K562 (cell line): Measurements from ENCODE around the gene ACER3. TPM values are rescaled to one million over a fixed set of nuclear protein-coding genes. Genes with fewer than 3 reads are reported as not detected.

Experiments
- BACH1 ChIP-seq: fragments of 200-800 bp; sonication (Bioruptor generic); IDR thresholded peaks from 2 replicates; pipeline ENCODE4 v1.6.1; 2016; ENCODE audit warnings: missing genetic modification characterization, missing compliant biosample characterization
- EP400 ChIP-seq: fragments of 450-650 bp; IDR thresholded peaks from 2 replicates; pipeline ENCODE4 v1.6.1; 2017; ENCODE audit warnings: antibody characterized with exemption, mild to moderate bottlenecking, moderate library complexity
- ETV5 ChIP-seq: sonication (generic); formaldehyde crosslinking; IDR thresholded peaks from 2 replicates; pipeline ENCODE4 v1.4.0; 2020; ENCODE audit warnings: low read depth, mild to moderate bottlenecking, missing genetic modification reagents
- FOXK1 ChIP-seq: sonication (generic); formaldehyde crosslinking; IDR thresholded peaks from 2 replicates; pipeline ENCODE4 v1.8.0; 2022; ENCODE audit warnings: missing genetic modification reagents, mild to moderate bottlenecking, borderline replicate concordance
- GTF3C2 ChIP-seq: IDR thresholded peaks from 3 replicates; pipeline ENCODE4 v1.6.1; 2011; ENCODE audit warnings: borderline replicate concordance, mild to moderate bottlenecking, moderate library complexity; ENCODE audit not compliant: insufficient read length; ENCODE audit errors: extremely low read depth
- NRF1 ChIP-seq, 2 experiments: fragments of 450-650 bp; IDR thresholded peaks in 1 of 2; conservative IDR thresholded peaks in 1 of 2; 2 replicates each; pipeline ENCODE4 v1.6.1; 2014; ENCODE audit warnings: mild to moderate bottlenecking in 2 of 2
- PCBP1 ChIP-seq: fragments of 200-400 bp; formaldehyde crosslinking; IDR thresholded peaks from 2 replicates; pipeline ENCODE4 v1.6.1; 2018; ENCODE audit warnings: mild to moderate bottlenecking, low read depth, low read length; ENCODE audit not compliant: poor library complexity, severe bottlenecking
- PHB2 ChIP-seq: fragments of 450-650 bp; IDR thresholded peaks from 2 replicates; pipeline ENCODE4 v1.6.1; 2017; ENCODE audit warnings: low read depth
- RBM34 ChIP-seq: fragments of 200-400 bp; formaldehyde crosslinking; IDR thresholded peaks from 2 replicates; pipeline ENCODE4 v1.6.1; 2018; ENCODE audit warnings: low read length, borderline replicate concordance; ENCODE audit not compliant: insufficient read depth
- RHOXF2B ChIP-seq: fragments of 250-450 bp; sonication (Bioruptor Pico); conservative IDR thresholded peaks from 2 replicates; pipeline ENCODE4 v1.5.1; 2021
- SAFB2 ChIP-seq: fragments of 200-400 bp; formaldehyde crosslinking; IDR thresholded peaks from 2 replicates; pipeline ENCODE4 v1.6.1; 2018; ENCODE audit warnings: borderline replicate concordance, low read length, low read depth, moderate library complexity; ENCODE audit not compliant: severe bottlenecking
- TAF7 ChIP-seq: fragments of 450-650 bp; IDR thresholded peaks from 2 replicates; pipeline ENCODE4 v1.6.1; 2016; ENCODE audit warnings: missing genetic modification characterization, missing compliant biosample characterization
- THRAP3 ChIP-seq: fragments of 450-650 bp; IDR thresholded peaks from 2 replicates; pipeline ENCODE4 v1.6.1; 2016; ENCODE audit warnings: mild to moderate bottlenecking, inconsistent platforms, borderline replicate concordance
- ZNF134 ChIP-seq: fragments of 250-450 bp; sonication (Bioruptor Pico); conservative IDR thresholded peaks from 2 replicates; pipeline ENCODE4 v1.4.0; 2020
- ZNF140 ChIP-seq: fragments of 250-450 bp; sonication (Bioruptor Pico); IDR thresholded peaks from 2 replicates; pipeline ENCODE4 v1.8.0; 2021; ENCODE audit warnings: moderate library complexity, mild to moderate bottlenecking, inconsistent platforms
- ZNF23 ChIP-seq: fragments of 250-450 bp; sonication (Bioruptor Pico); IDR thresholded peaks from 2 replicates; pipeline ENCODE4 v1.4.0; 2020; ENCODE audit warnings: mild to moderate bottlenecking
- polyA plus RNA-seq, 8 experiments: library from polyadenylated mRNA; depleted of rRNA in 4 of 8; stranded (reverse) in 5 of 8; unstranded in 3 of 8; fragments of >200 nt; fragmentation: Nextera tagmentation in 2 of 8; fragmentation: Illumina TruSeq in 1 of 8; extraction: Ambion mirVana in 2 of 8; extraction: Trizol in 1 of 8; gene quantifications; 2 replicates each; pipeline versions ENCODE4 v1.2.1 to v1.2.3, GENCODE V29; 2011 to 2014; ENCODE audit warnings: inconsistent platforms in 1 of 8, missing spikeins in 1 of 8
- total RNA-seq, 7 experiments: library from RNA; depleted of rRNA in 6 of 7; stranded (reverse); fragments of >200 nt in 6 of 7; fragmentation: Illumina TruSeq in 2 of 7; extraction: Trizol in 2 of 7; gene quantifications; 2 replicates each; pipeline versions ENCODE4 v1.2.1 to v1.2.3, GENCODE V29; 2011 to 2021; ENCODE audit warnings: low replicate concordance in 1 of 7
- TF ChIP-seq, protein P1 (sequence below): sonication (generic); formaldehyde crosslinking; IDR thresholded peaks from 2 replicates; pipeline ENCODE4 v1.8.0; 2023; ENCODE audit warnings: mild to moderate bottlenecking, missing genetic modification reagents
- TF ChIP-seq, protein P2 (sequence below): sonication (generic); formaldehyde crosslinking; IDR thresholded peaks from 2 replicates; pipeline ENCODE4 v1.5.0; 2020; ENCODE audit warnings: missing genetic modification reagents
- TF ChIP-seq, protein P3 (sequence below): fragments of 450-650 bp; IDR thresholded peaks from 2 replicates; pipeline ENCODE4 v1.6.1; 2016; ENCODE audit warnings: mild to moderate bottlenecking

Gene ACER3
- total and polyA plus RNA-seq, 9 of the 15 experiments (the other 6 are each of a cell fraction or from before 2014, with no cell fraction given): 2.0 to 23.8 (median 9.5) TPM

DNA sequence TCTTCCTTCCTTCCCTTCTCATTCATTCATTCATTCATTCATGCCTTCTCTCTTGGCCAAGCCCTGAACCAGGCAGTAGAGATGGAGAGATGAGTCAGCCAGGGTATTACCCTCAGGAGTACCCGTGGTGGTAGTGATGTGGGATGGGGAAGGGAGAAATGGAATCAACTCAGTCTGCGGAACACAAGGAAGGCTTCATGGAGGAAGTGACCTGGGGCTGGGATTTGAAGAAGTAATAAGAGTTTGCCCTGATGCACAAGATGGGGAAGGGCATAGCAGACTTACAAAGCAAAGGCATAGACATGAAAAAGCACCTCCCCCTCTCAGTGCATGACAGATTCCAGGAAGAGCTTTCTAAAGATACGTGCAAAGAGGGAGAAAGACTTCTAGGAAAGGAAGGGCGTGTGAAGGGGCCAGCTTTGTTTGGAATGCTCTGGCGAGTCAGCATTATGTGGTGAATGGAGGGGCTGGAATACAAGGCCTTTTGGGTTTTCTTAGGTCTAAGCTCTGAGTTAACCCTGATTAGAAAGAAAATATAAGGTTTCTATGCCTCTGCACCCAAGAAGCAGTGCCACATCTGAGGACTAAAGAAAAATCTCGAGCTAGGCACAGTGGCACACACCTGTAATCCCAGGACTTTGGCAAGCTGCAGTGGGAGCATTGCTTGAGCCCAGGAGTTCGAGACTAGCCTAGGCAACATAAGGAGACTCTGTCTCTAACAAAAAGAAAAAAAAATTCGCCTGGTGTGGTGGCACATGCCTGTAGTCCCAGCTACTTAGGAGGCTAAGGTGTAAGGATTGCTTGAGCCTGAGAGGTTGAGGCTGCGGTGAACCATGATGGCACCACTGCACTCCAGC is 36.4 kb upstream of the ACER3 start (continued):
- TF ChIP-seq RHOXF2B (CRISPR knock-in tag) (no peak), PHB2 (no peak), PCBP1 (no peak), TAF7 (tag) (no peak), BACH1 (no peak), THRAP3 (peak; percentile 69; the same call in 1 of the 2 replicates), SAFB2 (no peak), ZNF134 (CRISPR knock-in tag) (no peak), ZNF23 (no peak), RBM34 (no peak), GTF3C2 (no peak), EP400 (peak; percentile 55; the same call in 1 of the 2 replicates), ZNF140 (no peak), NRF1 (conservative IDR thresholded peaks at IDR 0.05 in 1 of 2, IDR thresholded peaks at IDR 0.05 in 1 of 2) (no peak), ETV5 (CRISPR knock-in tag) (0 out of 2 replicates have a peak, but pooled peaks have one; percentile 22), FOXK1 (CRISPR knock-in tag) (no peak)
- TF ChIP-seq, protein P1, sequence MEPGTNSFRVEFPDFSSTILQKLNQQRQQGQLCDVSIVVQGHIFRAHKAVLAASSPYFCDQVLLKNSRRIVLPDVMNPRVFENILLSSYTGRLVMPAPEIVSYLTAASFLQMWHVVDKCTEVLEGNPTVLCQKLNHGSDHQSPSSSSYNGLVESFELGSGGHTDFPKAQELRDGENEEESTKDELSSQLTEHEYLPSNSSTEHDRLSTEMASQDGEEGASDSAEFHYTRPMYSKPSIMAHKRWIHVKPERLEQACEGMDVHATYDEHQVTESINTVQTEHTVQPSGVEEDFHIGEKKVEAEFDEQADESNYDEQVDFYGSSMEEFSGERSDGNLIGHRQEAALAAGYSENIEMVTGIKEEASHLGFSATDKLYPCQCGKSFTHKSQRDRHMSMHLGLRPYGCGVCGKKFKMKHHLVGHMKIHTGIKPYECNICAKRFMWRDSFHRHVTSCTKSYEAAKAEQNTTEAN (CRISPR knock-in tag): no peak
- TF ChIP-seq, protein P2, sequence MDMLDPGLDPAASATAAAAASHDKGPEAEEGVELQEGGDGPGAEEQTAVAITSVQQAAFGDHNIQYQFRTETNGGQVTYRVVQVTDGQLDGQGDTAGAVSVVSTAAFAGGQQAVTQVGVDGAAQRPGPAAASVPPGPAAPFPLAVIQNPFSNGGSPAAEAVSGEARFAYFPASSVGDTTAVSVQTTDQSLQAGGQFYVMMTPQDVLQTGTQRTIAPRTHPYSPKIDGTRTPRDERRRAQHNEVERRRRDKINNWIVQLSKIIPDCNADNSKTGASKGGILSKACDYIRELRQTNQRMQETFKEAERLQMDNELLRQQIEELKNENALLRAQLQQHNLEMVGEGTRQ (CRISPR knock-in tag): no peak
- TF ChIP-seq, protein P3, sequence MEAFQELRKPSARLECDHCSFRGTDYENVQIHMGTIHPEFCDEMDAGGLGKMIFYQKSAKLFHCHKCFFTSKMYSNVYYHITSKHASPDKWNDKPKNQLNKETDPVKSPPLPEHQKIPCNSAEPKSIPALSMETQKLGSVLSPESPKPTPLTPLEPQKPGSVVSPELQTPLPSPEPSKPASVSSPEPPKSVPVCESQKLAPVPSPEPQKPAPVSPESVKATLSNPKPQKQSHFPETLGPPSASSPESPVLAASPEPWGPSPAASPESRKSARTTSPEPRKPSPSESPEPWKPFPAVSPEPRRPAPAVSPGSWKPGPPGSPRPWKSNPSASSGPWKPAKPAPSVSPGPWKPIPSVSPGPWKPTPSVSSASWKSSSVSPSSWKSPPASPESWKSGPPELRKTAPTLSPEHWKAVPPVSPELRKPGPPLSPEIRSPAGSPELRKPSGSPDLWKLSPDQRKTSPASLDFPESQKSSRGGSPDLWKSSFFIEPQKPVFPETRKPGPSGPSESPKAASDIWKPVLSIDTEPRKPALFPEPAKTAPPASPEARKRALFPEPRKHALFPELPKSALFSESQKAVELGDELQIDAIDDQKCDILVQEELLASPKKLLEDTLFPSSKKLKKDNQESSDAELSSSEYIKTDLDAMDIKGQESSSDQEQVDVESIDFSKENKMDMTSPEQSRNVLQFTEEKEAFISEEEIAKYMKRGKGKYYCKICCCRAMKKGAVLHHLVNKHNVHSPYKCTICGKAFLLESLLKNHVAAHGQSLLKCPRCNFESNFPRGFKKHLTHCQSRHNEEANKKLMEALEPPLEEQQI: no peak; the same call in 1 of the 2 replicates
